ENCODE data around the gene KCNMA1.
"Not testable (repeated sequence)": the region's sequence is repeated elsewhere in the genome, so short reads cannot be mapped to it uniquely, and the experiment has no call there.

KCNMA1 gene

GRCh38 chr10:77597560-77597959, 40.0 kb downstream of the KCNMA1 start:
- DNase-seq (no peak), ATAC-seq (no peak)
- Mint-ChIP-seq H3K27me3 (peaks cover 3% of the 10 kb centered on the region), H3K4me3 (no peak overlapping the region), H3K36me3 (ENCODE audit: low read depth) (no peaks in the 10 kb centered on the region), H3K27ac (no peak overlapping the region), H3K4me1 (no peaks in the 10 kb centered on the region), H3K9me3 (no peaks in the 10 kb centered on the region)

- DNase-seq (no peak), ATAC-seq (no peak)
- Mint-ChIP-seq H3K9me3 (no peaks in the 10 kb centered on the region), H3K36me3 (ENCODE audit: low read depth) (no peaks in the 10 kb centered on the region), H3K27ac (no peak overlapping the region), H3K4me1 (no peaks in the 10 kb centered on the region), H3K4me3 (no peak overlapping the region), H3K27me3 (peaks cover 3% of the 10 kb centered on the region)
Observed at GRCh38 chr10:77594471-77594783, 43.2 kb downstream of the KCNMA1 start.

- Mint-ChIP-seq H3K9me3 (no peaks in the 10 kb centered on the region), H3K4me3 (no peak overlapping the region), H3K27ac (no peak overlapping the region), H3K27me3 (peaks cover 3% of the 10 kb centered on the region), H3K36me3 (ENCODE audit: low read depth) (no peaks in the 10 kb centered on the region), H3K4me1 (no peaks in the 10 kb centered on the region)
- DNase-seq (no peak), ATAC-seq (no peak)
Observed at GRCh38 chr10:77593771-77594470, 43.7 kb downstream of the KCNMA1 start.

- Mint-ChIP-seq H3K36me3 (ENCODE audit: low read depth) (no peaks in the 10 kb centered on the region), H3K27ac (no peak overlapping the region), H3K9me3 (no peaks in the 10 kb centered on the region), H3K27me3 (peaks cover 3% of the 10 kb centered on the region), H3K4me1 (no peaks in the 10 kb centered on the region), H3K4me3 (no peak overlapping the region)
- ATAC-seq (no peak), DNase-seq (no peak)
Observed at GRCh38 chr10:77592946-77593636, 44.5 kb downstream of the KCNMA1 start.

- Mint-ChIP-seq H3K4me1 (no peaks in the 10 kb centered on the region), H3K4me3 (no peak overlapping the region), H3K36me3 (ENCODE audit: low read depth) (no peaks in the 10 kb centered on the region), H3K27me3 (peaks cover 3% of the 10 kb centered on the region), H3K9me3 (no peaks in the 10 kb centered on the region), H3K27ac (no peak overlapping the region)
- no peak for ATAC-seq
- no peak for DNase-seq
Observed at GRCh38 chr10:77592510-77592909, 45.1 kb downstream of the KCNMA1 start.

- ATAC-seq (no peak), DNase-seq (no peak)
- Mint-ChIP-seq H3K4me1 (no peaks in the 10 kb centered on the region), H3K27ac (no peak overlapping the region), H3K9me3 (no peaks in the 10 kb centered on the region), H3K4me3 (no peak overlapping the region), H3K36me3 (ENCODE audit: low read depth) (no peaks in the 10 kb centered on the region), H3K27me3 (peaks cover 3% of the 10 kb centered on the region)
Observed at GRCh38 chr10:77591238-77591880, 46.2 kb downstream of the KCNMA1 start.

- Mint-ChIP-seq H3K27ac (no peak overlapping the region), H3K9me3 (no peaks in the 10 kb centered on the region), H3K4me3 (no peak overlapping the region), H3K4me1 (no peaks in the 10 kb centered on the region), H3K36me3 (ENCODE audit: low read depth) (no peaks in the 10 kb centered on the region), H3K27me3 (peaks cover 3% of the 10 kb centered on the region)
- DNase-seq = no peak
- no peak for ATAC-seq
Observed at GRCh38 chr10:77590344-77591237, 47.0 kb downstream of the KCNMA1 start.

GRCh38 chr10:77589703-77590102, 47.9 kb downstream of the KCNMA1 start:
- H3K27me3 Mint-ChIP-seq; H3K27ac Mint-ChIP-seq; H3K36me3 Mint-ChIP-seq (ENCODE audit: low read depth); H3K4me3 Mint-ChIP-seq; H3K9me3 Mint-ChIP-seq; DNase-seq; H3K4me1 Mint-ChIP-seq; ATAC-seq: not testable (repeated sequence)

- H3K27ac Mint-ChIP-seq = no peak overlapping the region
- no peak overlapping the region for H3K4me3 Mint-ChIP-seq
- no peak for DNase-seq
Observed at GRCh38 chr10:77588886-77589285, 48.7 kb downstream of the KCNMA1 start.

GRCh38 chr10:77587416-77587790, 50.2 kb downstream of the KCNMA1 start:
- Mint-ChIP-seq H3K36me3 (ENCODE audit: low read depth) (no peaks in the 10 kb centered on the region), H3K27me3 (no peaks in the 10 kb centered on the region), H3K9me3 (no peaks in the 10 kb centered on the region), H3K4me1 (no peaks in the 10 kb centered on the region), H3K27ac (no peak overlapping the region), H3K4me3 (no peak overlapping the region)
- ATAC-seq = no peak
- no peak for DNase-seq

More at GRCh38 chr10:77588886-77589285, 48.7 kb downstream of the KCNMA1 start:
- Mint-ChIP-seq H3K36me3 (ENCODE audit: low read depth) (no peaks in the 10 kb centered on the region), H3K4me1 (no peaks in the 10 kb centered on the region), H3K9me3 (no peaks in the 10 kb centered on the region), H3K27me3 (no peaks in the 10 kb centered on the region)
- no peak for ATAC-seq

- no peak overlapping the region for H3K27ac Mint-ChIP-seq
- no peaks in the 10 kb centered on the region for H3K9me3 Mint-ChIP-seq
- H3K4me1 Mint-ChIP-seq = no peaks in the 10 kb centered on the region
- H3K27me3 Mint-ChIP-seq = no peaks in the 10 kb centered on the region
- no peak for ATAC-seq
- no peak overlapping the region for H3K4me3 Mint-ChIP-seq
- no peak for DNase-seq
- H3K36me3 Mint-ChIP-seq (ENCODE audit: low read depth) = no peaks in the 10 kb centered on the region
Observed at GRCh38 chr10:77586719-77587415, 50.7 kb downstream of the KCNMA1 start.

- H3K27me3 Mint-ChIP-seq = no peaks in the 10 kb centered on the region
- no peaks in the 10 kb centered on the region for H3K4me1 Mint-ChIP-seq
- H3K9me3 Mint-ChIP-seq = no peaks in the 10 kb centered on the region
- DNase-seq = no peak
- H3K36me3 Mint-ChIP-seq (ENCODE audit: low read depth) = no peaks in the 10 kb centered on the region
- H3K27ac Mint-ChIP-seq = no peak overlapping the region
- no peak for ATAC-seq
- H3K4me3 Mint-ChIP-seq = no peak overlapping the region
Observed at GRCh38 chr10:77584938-77585337, 52.7 kb downstream of the KCNMA1 start.

- DNase-seq (no peak), ATAC-seq (peak; percentile 13)
- no peak overlapping the region for H3K27ac Mint-ChIP-seq
- no peaks in the 10 kb centered on the region for H3K27me3 Mint-ChIP-seq
- no peaks in the 10 kb centered on the region for H3K4me1 Mint-ChIP-seq
- no peaks in the 10 kb centered on the region for H3K9me3 Mint-ChIP-seq
- no peak overlapping the region for H3K4me3 Mint-ChIP-seq
- no peaks in the 10 kb centered on the region for H3K36me3 Mint-ChIP-seq (ENCODE audit: low read depth)
Observed at GRCh38 chr10:77583527-77583926, 54.1 kb downstream of the KCNMA1 start.

- Mint-ChIP-seq H3K27ac (no peak overlapping the region), H3K9me3 (no peaks in the 10 kb centered on the region), H3K4me1 (no peaks in the 10 kb centered on the region), H3K27me3 (no peaks in the 10 kb centered on the region), H3K36me3 (ENCODE audit: low read depth) (no peaks in the 10 kb centered on the region), H3K4me3 (no peak overlapping the region)
- DNase-seq = peak; percentile 8
- ATAC-seq = peak; percentile 79
Observed at GRCh38 chr10:77582710-77583115, 54.9 kb downstream of the KCNMA1 start.
